Astrocyte (in vitro differentiated cells and primary cell): ENCODE data around the gene RANGAP1.

ENCODE experiments used
- EZH2 ChIP-seq: IDR thresholded peaks from 2 replicates; pipeline ENCODE4 v1.6.1; 2012; ENCODE audit warnings: mild to moderate bottlenecking, low read length, inconsistent platforms; ENCODE audit not compliant: insufficient read depth
- TF ChIP-seq, protein P1 (sequence below): IDR thresholded peaks from 2 replicates; pipeline ENCODE4 v1.5.1; 2011; ENCODE audit warnings: low read depth, mild to moderate bottlenecking, inconsistent platforms, low read length, moderate library complexity; ENCODE audit not compliant: insufficient read depth

DNA sequence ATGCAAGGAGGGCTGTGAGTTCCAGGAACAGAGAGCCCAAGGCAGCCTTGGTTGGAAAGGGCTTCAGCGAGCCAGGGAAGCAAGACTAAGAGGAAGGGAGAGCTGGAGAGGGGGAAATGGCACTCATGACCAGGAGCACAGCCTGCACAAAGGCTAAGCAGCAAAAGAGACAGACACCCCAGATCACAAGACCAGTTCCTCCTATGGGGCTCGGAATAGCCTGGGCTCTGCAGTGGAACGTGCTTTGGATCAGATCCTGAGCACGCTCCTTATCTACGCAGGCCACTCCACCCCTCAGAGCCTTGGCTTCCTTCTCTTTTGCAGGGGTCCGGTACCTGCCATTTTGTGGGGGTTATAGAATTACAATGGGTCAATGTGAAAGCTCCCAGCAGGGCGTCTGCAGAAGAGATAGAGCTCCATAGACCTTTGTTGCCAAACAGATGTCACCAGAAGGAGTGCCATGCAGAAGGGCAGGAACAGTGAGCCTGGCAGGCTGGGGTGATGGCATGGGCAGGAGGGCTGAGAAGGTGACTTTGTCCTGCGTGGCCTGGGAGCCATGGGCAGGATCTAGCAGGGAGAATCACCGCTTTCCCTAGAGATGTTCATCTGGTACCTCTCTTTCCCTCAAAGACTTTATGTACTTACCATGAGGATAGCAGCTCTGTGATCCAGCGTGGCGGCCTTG is 49.1 kb upstream of the RANGAP1 start:
- TF ChIP-seq, protein P1, sequence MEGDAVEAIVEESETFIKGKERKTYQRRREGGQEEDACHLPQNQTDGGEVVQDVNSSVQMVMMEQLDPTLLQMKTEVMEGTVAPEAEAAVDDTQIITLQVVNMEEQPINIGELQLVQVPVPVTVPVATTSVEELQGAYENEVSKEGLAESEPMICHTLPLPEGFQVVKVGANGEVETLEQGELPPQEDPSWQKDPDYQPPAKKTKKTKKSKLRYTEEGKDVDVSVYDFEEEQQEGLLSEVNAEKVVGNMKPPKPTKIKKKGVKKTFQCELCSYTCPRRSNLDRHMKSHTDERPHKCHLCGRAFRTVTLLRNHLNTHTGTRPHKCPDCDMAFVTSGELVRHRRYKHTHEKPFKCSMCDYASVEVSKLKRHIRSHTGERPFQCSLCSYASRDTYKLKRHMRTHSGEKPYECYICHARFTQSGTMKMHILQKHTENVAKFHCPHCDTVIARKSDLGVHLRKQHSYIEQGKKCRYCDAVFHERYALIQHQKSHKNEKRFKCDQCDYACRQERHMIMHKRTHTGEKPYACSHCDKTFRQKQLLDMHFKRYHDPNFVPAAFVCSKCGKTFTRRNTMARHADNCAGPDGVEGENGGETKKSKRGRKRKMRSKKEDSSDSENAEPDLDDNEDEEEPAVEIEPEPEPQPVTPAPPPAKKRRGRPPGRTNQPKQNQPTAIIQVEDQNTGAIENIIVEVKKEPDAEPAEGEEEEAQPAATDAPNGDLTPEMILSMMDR: no peak
- TF ChIP-seq EZH2: no peak
